ENCODE results near the gene ITGB2.

ITGB2 gene

DNA sequence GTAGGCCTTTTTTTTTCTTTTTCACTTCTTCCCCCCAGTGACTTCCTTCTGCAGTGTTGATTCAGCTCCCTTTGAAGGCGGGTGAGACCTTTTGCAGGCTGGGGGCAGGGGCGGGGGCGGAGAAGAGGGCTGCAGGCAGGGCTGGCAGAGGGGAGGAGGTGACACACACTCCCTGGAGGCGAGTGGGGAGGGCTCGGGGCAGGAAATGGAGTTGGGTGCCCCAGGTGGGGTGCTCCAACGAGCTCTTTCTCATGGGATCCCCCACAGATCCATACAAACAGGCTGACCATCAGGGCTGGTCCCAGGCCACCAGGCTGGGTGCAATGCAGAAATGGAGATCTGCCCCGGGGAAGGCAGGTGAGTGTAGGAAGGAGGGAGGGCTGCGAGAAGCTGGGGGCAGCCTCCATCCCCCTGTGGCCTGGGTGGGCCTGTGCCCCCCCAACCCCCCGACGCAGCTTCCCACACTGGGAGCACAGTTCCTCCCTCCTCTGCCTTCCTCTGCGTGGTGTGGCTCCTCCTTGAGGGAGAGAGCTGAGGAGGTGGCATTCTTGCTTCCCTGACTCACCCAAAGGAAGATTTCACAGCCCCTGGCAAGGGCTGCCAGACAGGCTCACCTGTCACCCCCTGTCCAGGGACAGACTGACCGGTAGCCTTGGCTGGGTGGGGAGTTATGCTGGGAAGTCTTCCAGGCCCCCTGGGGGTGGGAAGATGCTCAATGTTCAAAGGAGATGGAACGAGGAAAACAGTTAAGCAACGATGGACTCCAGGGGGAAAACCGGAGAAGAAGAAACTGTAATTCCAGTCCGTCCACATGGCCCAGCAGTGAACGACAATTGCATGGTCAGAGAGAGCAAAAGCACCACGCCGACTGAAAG lies 7.1 kb upstream of the ITGB2 start:
- H3K4me3 ChIP-seq (ENCODE audit: low read depth, low read length) = no peak overlapping the region
- no peaks in the 10 kb centered on the region for H3K4me1 ChIP-seq
- H3K4me2 ChIP-seq (ENCODE audit: low read length) = no peak overlapping the region
- H3K9me3 ChIP-seq (ENCODE audit: control insufficient read depth, low read length) = no peaks in the 10 kb centered on the region
- H3K27ac ChIP-seq = no peak overlapping the region
- H3K9ac ChIP-seq = no peak overlapping the region
- peaks cover 9% of the 10 kb centered on the region for H3K27me3 ChIP-seq (ENCODE audit: control insufficient read depth, insufficient read depth, low read length)
- no peaks in the 10 kb centered on the region for H3K36me3 ChIP-seq (ENCODE audit: control insufficient read depth, insufficient read depth, low read length)
- H2AFZ ChIP-seq = no peak overlapping the region
- TF ChIP-seq, protein P1, sequence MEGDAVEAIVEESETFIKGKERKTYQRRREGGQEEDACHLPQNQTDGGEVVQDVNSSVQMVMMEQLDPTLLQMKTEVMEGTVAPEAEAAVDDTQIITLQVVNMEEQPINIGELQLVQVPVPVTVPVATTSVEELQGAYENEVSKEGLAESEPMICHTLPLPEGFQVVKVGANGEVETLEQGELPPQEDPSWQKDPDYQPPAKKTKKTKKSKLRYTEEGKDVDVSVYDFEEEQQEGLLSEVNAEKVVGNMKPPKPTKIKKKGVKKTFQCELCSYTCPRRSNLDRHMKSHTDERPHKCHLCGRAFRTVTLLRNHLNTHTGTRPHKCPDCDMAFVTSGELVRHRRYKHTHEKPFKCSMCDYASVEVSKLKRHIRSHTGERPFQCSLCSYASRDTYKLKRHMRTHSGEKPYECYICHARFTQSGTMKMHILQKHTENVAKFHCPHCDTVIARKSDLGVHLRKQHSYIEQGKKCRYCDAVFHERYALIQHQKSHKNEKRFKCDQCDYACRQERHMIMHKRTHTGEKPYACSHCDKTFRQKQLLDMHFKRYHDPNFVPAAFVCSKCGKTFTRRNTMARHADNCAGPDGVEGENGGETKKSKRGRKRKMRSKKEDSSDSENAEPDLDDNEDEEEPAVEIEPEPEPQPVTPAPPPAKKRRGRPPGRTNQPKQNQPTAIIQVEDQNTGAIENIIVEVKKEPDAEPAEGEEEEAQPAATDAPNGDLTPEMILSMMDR (IDR thresholded peaks at IDR 0.05) = no peak
- no peaks in the 10 kb centered on the region for H3K79me2 ChIP-seq

DNA sequence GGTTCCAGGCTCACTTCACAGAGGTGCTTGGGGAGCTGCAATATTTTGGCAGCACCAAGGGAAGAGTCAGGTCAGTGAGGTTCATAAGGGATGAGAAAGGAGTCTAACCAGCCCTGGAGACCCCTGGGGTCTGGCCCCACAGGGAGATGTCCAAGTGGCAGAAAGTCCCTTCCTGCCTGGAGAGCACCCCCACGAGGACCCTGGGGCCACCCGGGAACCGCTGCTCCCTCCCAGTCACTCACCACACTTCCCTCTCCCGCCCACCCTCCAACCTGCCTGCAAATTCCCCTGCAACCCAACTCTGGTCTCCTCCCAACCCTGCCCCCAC lies 6.5 kb upstream of the ITGB2 start:
- Histone ChIP-seq H3K4me1 (no peaks in the 10 kb centered on the region), H3K27me3 (ENCODE audit: control insufficient read depth, insufficient read depth, low read length) (peaks cover 9% of the 10 kb centered on the region), H3K4me2 (ENCODE audit: low read length) (no peak overlapping the region), H3K9me3 (ENCODE audit: control insufficient read depth, low read length) (no peaks in the 10 kb centered on the region), H3K27ac (no peak overlapping the region), H2AFZ (no peak overlapping the region), H3K4me3 (ENCODE audit: low read depth, low read length) (no peak overlapping the region), H3K79me2 (no peaks in the 10 kb centered on the region), H3K36me3 (ENCODE audit: control insufficient read depth, insufficient read depth, low read length) (no peaks in the 10 kb centered on the region), H3K9ac (no peak overlapping the region)
- TF ChIP-seq, protein P1 (IDR thresholded peaks at IDR 0.05) = no peak

DNA sequence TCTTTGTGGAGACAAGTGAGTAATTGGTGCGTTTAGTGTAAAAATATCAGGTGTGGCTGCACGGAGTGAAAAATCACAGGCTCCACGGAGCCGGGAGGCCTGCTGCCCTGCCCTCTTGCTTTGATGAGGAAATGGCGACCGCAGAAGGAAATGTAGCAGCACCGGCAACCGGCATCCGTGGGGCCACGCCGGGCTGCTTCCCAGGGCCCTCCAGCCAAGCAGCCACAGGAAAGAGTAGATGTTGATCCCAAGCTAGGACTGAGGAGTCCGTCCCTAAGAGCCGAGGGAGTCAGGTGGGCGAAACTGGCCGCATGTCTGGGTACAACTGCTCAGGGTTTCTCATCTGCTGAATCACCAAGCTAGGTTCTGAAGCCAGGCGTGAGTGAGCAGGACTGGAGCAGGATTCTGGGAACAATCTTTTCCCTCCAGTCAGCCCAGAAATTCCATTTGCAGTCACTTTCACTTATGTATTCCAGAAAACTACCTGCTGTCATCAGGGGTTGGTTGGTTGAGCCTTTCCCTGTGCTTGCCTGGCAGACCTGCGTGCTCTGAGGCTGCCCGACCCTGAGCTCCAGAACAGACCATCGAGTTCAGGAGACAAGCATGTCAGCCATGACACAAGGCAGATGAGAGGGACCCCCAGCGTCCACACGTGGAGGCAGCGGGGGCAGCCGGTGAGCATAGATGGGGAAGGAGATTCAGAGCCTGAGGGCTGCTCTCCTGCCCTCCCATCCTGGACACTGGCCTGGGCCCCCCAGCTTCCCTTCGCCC lies 5.8 kb upstream of the ITGB2 start:
- no peaks in the 10 kb centered on the region for H3K36me3 ChIP-seq (ENCODE audit: control insufficient read depth, insufficient read depth, low read length)
- H3K4me2 ChIP-seq (ENCODE audit: low read length) = no peak overlapping the region
- no peak overlapping the region for H3K9ac ChIP-seq
- TF ChIP-seq, protein P1 (IDR thresholded peaks at IDR 0.05) = no peak
- peaks cover 7% of the 10 kb centered on the region for H3K27me3 ChIP-seq (ENCODE audit: control insufficient read depth, insufficient read depth, low read length)
- H3K4me3 ChIP-seq (ENCODE audit: low read depth, low read length) = no peak overlapping the region
- no peak overlapping the region for H2AFZ ChIP-seq
- H3K4me1 ChIP-seq = no peaks in the 10 kb centered on the region
- no peak overlapping the region for H3K27ac ChIP-seq
- H3K79me2 ChIP-seq = no peaks in the 10 kb centered on the region
- H3K9me3 ChIP-seq (ENCODE audit: control insufficient read depth, low read length) = no peaks in the 10 kb centered on the region

DNA sequence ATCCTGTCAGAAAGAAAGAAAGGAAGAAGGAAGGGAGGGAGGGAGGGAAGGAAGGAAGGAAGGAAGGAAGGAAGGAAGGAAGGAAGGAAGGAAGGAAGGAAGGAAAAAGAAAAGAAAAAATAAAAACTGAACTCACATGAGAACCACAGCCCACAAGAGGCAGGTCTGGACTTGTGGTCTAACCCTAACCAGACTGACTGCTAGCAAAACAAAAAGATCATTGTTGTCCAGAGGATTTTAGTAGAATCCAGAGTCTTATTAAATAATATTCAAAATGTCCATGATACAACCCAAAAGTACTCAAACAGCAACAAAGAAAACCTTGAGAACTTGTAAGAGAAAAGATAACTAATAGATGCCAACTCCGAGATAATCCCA lies 4.7 kb upstream of the ITGB2 start:
- H2AFZ ChIP-seq = no peak overlapping the region
- no peak overlapping the region for H3K4me3 ChIP-seq (ENCODE audit: low read depth, low read length)
- H3K9me3 ChIP-seq (ENCODE audit: control insufficient read depth, low read length) = no peaks in the 10 kb centered on the region
- TF ChIP-seq, protein P1 (IDR thresholded peaks at IDR 0.05) = no peak
- H3K4me1 ChIP-seq = no peaks in the 10 kb centered on the region
- H3K36me3 ChIP-seq (ENCODE audit: control insufficient read depth, insufficient read depth, low read length) = no peaks in the 10 kb centered on the region
- no peaks in the 10 kb centered on the region for H3K79me2 ChIP-seq
- peaks cover 5% of the 10 kb centered on the region for H3K27me3 ChIP-seq (ENCODE audit: control insufficient read depth, insufficient read depth, low read length)
- H3K9ac ChIP-seq = no peak overlapping the region
- no peak overlapping the region for H3K27ac ChIP-seq
- H3K4me2 ChIP-seq (ENCODE audit: low read length) = no peak overlapping the region
